BLaER1 treated with 17β-estradiol and CSF1 and Interleukin-3, amounts not matched to agents 10 nM and 100 nM (cell line): ENCODE data around the gene G0S2.

Source experiments
- H3K27ac ChIP-seq, 11 experiments: shearing (Covaris generic); formaldehyde crosslinking; 2 replicates each; pipeline ENCODE4 v1.8.1; 2022
- H3K27me3 ChIP-seq, 11 experiments: shearing (Covaris generic); formaldehyde crosslinking; 2 replicates each; pipeline ENCODE4 v1.8.1; 2022
- H3K36me3 ChIP-seq, 11 experiments: shearing (Covaris generic); formaldehyde crosslinking; 2 replicates each; pipeline ENCODE4 v1.8.1; 2022
- H3K4me1 ChIP-seq, 10 experiments: shearing (Covaris generic); formaldehyde crosslinking; 2 replicates each; pipeline ENCODE4 v1.8.1; 2022
- H3K4me2 ChIP-seq, 11 experiments: shearing (Covaris generic); formaldehyde crosslinking; 2 replicates each; pipeline ENCODE4 v1.8.1; 2022
- H3K4me3 ChIP-seq, 10 experiments: shearing (Covaris generic); formaldehyde crosslinking; 2 replicates each; pipeline ENCODE4 v1.8.1; 2022
- H3K9ac ChIP-seq, 11 experiments: shearing (Covaris generic); formaldehyde crosslinking; 2 replicates each; pipeline ENCODE4 v1.8.1; 2022
- H3K9me3 ChIP-seq, 11 experiments: shearing (Covaris generic); formaldehyde crosslinking; replicated peaks in 1 of 11; 2 replicates each; pipeline ENCODE4 v1.8.1; 2022
- H4K20me1 ChIP-seq, 11 experiments: shearing (Covaris generic); formaldehyde crosslinking; 2 replicates each; pipeline ENCODE4 v1.8.1; 2022
- Cebpa-rat ChIP-seq, 11 experiments: shearing (Covaris generic); IDR thresholded peaks; 2 replicates each; pipeline ENCODE4 v1.8.1; 2022

G0S2 gene

DNA sequence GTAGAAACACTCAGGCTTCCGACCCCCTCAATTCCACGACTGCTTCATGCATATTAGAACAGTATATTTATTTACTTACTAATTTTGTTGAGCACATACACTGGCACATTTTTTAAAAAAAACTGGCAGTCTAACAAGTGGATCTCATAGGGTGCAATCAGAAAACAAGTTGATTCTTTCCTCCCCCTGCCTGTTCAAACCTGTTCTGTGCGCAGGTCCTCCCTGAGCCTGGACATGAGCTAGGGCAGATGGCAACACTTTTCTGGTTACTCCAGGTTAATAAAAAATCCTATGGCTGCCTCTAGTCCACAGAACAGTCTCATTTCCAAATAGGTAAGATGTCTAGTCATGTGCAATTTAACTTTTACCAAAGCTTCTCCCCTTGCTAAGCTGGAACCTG lies 48.1 kb downstream of the G0S2 start:
- Histone ChIP-seq H3K36me3 (no peaks in the 10 kb centered on the region), H3K27me3 (0 out of 22 replicates have a peak, but pooled peaks cover 0 to 3% (median 0%) of the 10 kb centered on the region in 11 experiments), H3K4me1 (peaks cover 0 to 11% (median 0%) of the 10 kb centered on the region in 10 experiments; a peak in 1 of 20 replicates), H3K9me3 (no peaks in the 10 kb centered on the region), H3K4me2 (no peak overlapping the region), H3K27ac (no peak overlapping the region), H4K20me1 (no peaks in the 10 kb centered on the region), H3K4me3 (no peak overlapping the region), H3K9ac (no peak overlapping the region)
- no peak for TF ChIP-seq Cebpa-rat (IDR thresholded peaks at IDR 0.05)

GRCh38 chr1:209723756-209724693 lies 48.8 kb downstream of the G0S2 start:
- Histone ChIP-seq H3K27me3 (0 out of 22 replicates have a peak, but pooled peaks cover 0 to 3% (median 0%) of the 10 kb centered on the region in 11 experiments), H3K36me3 (no peaks in the 10 kb centered on the region), H3K9me3 (no peaks in the 10 kb centered on the region), H3K4me2 (no peak overlapping the region), H4K20me1 (no peaks in the 10 kb centered on the region), H3K9ac (no peak overlapping the region), H3K4me1 (peaks cover 0 to 12% (median 0%) of the 10 kb centered on the region in 10 experiments; a peak in 1 of 20 replicates), H3K27ac (no peak overlapping the region), H3K4me3 (no peak overlapping the region)
- no peak for TF ChIP-seq Cebpa-rat (IDR thresholded peaks at IDR 0.05)
